Measurements from ENCODE around the gene IGFL4.

DNA sequence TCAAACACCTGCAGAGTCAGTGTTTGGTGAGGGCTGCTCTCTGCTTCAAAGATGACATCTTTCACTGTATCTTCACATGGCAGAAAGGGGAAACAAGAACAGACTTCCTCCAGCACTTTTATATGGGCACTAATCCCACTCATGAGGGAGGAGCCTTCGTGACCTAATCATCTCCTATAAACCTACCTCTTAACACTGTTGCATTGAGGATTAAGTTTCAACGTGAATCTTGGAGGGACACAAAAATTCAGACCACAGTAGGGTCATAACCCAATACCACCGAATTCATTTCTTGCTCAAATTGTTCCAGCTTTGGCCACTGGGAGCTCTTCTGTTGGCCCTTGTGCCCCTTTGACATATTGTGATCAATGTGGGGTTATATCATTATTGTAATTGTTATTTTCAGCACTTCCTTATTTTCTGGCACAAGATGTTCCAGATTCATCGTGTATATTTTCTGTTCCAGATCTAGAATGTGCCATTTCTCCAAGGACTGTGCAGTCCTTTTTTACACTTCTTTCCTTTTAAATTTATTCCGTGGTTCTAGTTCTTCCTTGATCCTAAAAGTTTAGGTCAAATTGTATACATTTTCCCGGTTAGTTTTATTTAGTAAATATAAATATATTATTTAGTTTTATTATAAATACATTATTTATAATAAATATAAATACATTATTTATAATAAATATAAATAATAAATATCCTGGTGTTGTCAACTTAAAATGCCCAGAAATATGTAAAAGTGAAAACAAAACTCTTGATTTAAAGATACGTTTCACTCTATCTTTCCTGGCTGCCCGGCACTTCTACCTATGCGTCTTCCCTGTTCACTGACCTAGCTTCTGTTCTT is 35.5 kb upstream of the IGFL4 start:
- TF ChIP-seq, protein P1, sequence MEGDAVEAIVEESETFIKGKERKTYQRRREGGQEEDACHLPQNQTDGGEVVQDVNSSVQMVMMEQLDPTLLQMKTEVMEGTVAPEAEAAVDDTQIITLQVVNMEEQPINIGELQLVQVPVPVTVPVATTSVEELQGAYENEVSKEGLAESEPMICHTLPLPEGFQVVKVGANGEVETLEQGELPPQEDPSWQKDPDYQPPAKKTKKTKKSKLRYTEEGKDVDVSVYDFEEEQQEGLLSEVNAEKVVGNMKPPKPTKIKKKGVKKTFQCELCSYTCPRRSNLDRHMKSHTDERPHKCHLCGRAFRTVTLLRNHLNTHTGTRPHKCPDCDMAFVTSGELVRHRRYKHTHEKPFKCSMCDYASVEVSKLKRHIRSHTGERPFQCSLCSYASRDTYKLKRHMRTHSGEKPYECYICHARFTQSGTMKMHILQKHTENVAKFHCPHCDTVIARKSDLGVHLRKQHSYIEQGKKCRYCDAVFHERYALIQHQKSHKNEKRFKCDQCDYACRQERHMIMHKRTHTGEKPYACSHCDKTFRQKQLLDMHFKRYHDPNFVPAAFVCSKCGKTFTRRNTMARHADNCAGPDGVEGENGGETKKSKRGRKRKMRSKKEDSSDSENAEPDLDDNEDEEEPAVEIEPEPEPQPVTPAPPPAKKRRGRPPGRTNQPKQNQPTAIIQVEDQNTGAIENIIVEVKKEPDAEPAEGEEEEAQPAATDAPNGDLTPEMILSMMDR (IDR thresholded peaks at IDR 0.05), result no peak
- no peak for TF ChIP-seq POLR2A (IDR thresholded peaks at IDR 0.05)

Measured in thyroid gland (tissue), 4 donors.